Effector memory CD8-positive, alpha-beta T cell (primary cell): ENCODE data around the gene MFAP3L.

Experiments used
- ATAC-seq: fragments of 150-1000 bp; cut with Tn5 transposase; replicated peaks from 2 replicates; pipeline ENCODE4 v1.10.0; 2021; ENCODE audit warnings: mild to moderate bottlenecking, moderate library complexity
- DNase-seq, 3 experiments: peaks; one replicate each; pipeline ENCODE4 v3.0.0; 2021
- H3K27ac Mint-ChIP-seq, 2 donors: one replicate each; pipeline ENCODE4 v1.8.0; 2022; ENCODE audit warnings: mild to moderate bottlenecking in 2 of 2, mixed read lengths in 2 of 2, moderate library complexity in 2 of 2
- H3K27me3 Mint-ChIP-seq, 2 donors: one replicate each; pipeline ENCODE4 v1.8.0; 2022; ENCODE audit warnings: mixed read lengths in 2 of 2
- H3K36me3 Mint-ChIP-seq: one replicate; pipeline ENCODE4 v1.8.0; 2022; ENCODE audit warnings: mild to moderate bottlenecking, moderate library complexity, mixed read lengths; ENCODE audit not compliant: insufficient read depth
- H3K4me1 Mint-ChIP-seq, 2 donors: one replicate each; pipeline ENCODE4 v1.8.0; 2022; ENCODE audit warnings: low read depth in 2 of 2, mixed read lengths in 2 of 2
- H3K4me3 Mint-ChIP-seq, 2 donors: one replicate each; pipeline ENCODE4 v1.8.0; 2022; ENCODE audit warnings: mild to moderate bottlenecking in 2 of 2, mixed read lengths in 2 of 2, moderate library complexity in 2 of 2
- H3K9me3 Mint-ChIP-seq, 2 donors: one replicate each; pipeline ENCODE4 v1.8.0; 2022; ENCODE audit warnings: mixed read lengths in 2 of 2

Gene MFAP3L

DNA sequence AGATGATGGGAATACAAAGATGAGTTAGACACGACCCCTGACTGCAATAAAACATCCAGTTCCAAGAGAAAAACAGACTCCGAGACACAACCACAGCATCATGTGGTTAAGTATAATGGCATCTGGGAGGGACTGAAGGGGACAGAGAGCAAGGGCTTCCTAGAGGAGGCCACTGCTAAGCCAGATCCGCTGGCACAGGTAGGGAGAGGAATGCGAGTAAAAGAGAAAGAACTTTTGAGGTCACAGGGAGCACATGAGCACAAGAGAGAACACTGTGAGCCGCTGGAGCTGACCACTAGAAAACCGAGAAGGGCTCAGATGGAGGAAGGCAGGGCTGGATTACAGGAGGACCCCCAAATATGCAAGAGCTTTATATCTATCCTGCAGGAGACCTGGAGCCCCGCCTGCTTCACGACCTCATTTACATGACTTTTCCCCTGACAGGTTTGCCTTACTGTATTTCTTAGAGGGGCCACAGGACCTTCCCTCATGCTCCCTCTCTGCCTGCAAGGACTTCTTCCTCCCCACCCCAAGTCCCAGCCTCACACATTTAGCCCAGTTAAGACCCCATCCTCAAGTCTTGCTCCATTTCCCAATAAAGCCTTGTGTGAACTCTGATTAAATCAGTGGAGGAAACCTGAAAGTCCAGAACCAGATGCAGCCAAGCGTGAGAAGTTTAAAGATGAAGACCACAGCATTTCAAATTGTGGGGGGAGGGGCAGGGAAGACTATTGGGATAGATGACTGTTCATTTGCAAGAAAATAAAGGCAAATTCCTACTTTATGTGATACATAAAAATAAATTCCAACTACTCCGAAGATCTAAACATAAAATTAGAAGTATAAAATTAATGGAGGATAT is 29.6 kb downstream of the MFAP3L start:
- Mint-ChIP-seq H3K4me3 (no peak overlapping the region), H3K27me3 (peaks cover 16 to 18% of the 10 kb centered on the region in 2 donors), H3K27ac (no peak overlapping the region), H3K4me1 (no peaks in the 10 kb centered on the region), H3K9me3 (peaks cover 0 to 5% of the 10 kb centered on the region in 2 donors), H3K36me3 (peaks cover 2% of the 10 kb centered on the region)
- ATAC-seq (no peak), DNase-seq (no peak)

DNA sequence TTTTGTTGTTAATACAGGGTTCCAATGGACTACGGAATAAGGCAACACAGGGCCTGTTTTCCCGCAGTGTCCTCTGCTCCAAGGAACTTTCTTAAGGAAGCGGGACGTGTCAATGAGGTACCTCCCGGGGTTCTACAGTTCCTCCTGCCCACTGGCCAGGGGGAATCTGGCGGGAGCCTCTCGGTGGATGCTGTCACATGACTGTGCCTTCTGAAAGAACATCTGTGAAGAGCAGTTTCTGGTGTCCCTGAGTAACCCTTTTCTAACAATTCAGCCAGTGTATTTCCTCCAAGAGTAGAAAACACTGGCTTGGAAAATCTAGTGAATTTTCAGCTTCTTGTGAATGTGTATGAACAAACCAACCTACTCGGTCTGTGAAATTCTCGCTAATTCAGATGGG is 32.7 kb downstream of the MFAP3L start:
- Mint-ChIP-seq H3K9me3 (peaks cover 0 to 6% of the 10 kb centered on the region in 2 donors), H3K4me1 (no peaks in the 10 kb centered on the region), H3K27ac (no peak overlapping the region), H3K36me3 (peaks cover 2% of the 10 kb centered on the region), H3K27me3 (peaks cover 16 to 20% of the 10 kb centered on the region in 2 donors), H3K4me3 (no peak overlapping the region)
- DNase-seq (no peak), ATAC-seq (no peak)

DNA sequence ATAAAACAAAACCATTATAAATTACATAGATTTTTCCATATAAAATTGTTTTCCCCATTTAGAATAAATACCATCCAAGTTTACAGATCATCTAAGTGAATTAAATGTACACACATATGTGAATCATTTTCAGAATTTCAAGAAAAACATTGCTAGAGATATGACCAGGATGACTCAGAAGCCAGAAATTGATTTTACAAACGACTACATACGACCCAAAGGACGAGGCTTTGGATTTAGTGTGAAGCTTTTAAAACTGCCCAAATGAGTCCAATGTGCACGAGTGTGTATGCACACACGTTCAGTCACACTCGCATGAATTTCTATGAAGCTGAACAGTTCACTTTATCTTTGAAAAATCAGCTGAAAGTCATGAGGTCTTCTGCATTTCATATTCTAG is 37.9 kb downstream of the MFAP3L start:
- DNase-seq (no peak), ATAC-seq (no peak)
- H3K27me3 Mint-ChIP-seq = peaks cover 7 to 8% of the 10 kb centered on the region in 2 donors
- H3K4me1 Mint-ChIP-seq = peaks cover 0 to 3% of the 10 kb centered on the region in 2 donors
- H3K27ac Mint-ChIP-seq = no peak overlapping the region
- peaks cover 2% of the 10 kb centered on the region for H3K36me3 Mint-ChIP-seq
- H3K4me3 Mint-ChIP-seq = no peak overlapping the region
- peaks cover 0 to 6% of the 10 kb centered on the region in 2 donors for H3K9me3 Mint-ChIP-seq

DNA sequence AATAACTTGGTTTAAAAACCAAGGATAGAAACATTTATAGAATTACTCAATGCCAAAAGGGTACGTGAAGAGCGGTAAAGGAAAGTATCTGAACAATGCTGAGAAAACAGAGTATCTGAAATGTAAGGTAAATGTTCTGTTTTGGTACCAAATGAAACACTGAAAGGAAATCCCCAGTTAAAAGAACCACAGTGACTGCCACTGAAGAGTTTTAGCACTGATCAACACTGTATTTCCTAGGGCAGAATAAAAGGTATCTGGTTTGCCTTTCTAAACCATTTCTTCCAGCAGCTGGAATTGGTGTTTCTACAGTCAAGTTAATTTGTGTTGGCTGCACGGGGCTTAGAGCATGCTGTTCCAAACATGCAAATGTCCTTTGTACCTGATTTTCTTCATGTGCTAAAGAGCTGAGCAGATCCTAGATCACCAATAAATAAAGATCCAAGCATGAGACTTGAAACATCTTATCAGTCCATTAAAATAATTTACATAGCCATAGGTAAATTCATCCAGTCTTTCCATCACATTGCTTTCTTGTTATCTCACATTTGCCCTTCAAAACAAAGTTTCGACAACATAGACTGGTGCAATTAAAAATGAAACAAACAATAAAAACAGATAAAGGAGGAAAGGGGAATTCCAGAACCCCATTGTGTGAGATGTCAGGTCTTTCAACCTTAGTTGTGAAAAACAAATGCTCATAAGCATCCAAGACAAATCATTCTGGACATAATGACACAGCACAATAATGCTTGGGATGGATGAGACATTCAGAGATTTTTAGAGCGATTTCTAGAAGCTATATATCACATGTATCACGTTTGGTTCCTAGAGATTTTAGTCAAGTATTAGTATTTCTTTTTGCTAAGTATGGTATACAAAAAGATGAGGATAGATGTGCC is 38.6 kb downstream of the MFAP3L start:
- peaks cover 0 to 3% of the 10 kb centered on the region in 2 donors for H3K4me1 Mint-ChIP-seq
- DNase-seq (no peak), ATAC-seq (no peak)
- H3K27ac Mint-ChIP-seq = no peak overlapping the region
- peaks cover 0 to 6% of the 10 kb centered on the region in 2 donors for H3K9me3 Mint-ChIP-seq
- no peak overlapping the region for H3K4me3 Mint-ChIP-seq
- H3K27me3 Mint-ChIP-seq = peaks cover 7 to 8% of the 10 kb centered on the region in 2 donors
- peaks cover 2% of the 10 kb centered on the region for H3K36me3 Mint-ChIP-seq

DNA sequence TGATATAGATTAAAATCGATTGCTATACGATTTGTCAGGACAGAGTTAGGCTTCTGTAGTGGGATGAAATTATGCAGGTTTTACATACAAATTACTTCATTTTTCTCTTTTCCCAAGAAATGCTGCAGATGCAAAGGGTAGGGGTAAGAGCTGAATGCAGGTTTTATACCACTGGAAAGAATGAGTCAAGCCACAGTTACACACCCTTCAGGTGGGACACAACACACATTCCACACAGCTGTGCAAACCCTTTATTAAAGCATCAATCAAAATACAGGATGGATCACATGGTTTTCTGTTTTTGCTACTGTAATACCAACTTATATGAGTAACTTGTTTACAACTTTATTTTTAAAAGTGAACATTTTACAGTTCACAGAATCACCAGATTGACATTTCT is 39.8 kb downstream of the MFAP3L start:
- peaks cover 0 to 3% of the 10 kb centered on the region in 2 donors for H3K4me1 Mint-ChIP-seq
- no peak overlapping the region for H3K4me3 Mint-ChIP-seq
- ATAC-seq (no peak), DNase-seq (no peak)
- no peaks in the 10 kb centered on the region for H3K9me3 Mint-ChIP-seq
- peaks cover 8 to 17% of the 10 kb centered on the region in 2 donors for H3K27me3 Mint-ChIP-seq
- no peaks in the 10 kb centered on the region for H3K36me3 Mint-ChIP-seq
- H3K27ac Mint-ChIP-seq = no peak overlapping the region

DNA sequence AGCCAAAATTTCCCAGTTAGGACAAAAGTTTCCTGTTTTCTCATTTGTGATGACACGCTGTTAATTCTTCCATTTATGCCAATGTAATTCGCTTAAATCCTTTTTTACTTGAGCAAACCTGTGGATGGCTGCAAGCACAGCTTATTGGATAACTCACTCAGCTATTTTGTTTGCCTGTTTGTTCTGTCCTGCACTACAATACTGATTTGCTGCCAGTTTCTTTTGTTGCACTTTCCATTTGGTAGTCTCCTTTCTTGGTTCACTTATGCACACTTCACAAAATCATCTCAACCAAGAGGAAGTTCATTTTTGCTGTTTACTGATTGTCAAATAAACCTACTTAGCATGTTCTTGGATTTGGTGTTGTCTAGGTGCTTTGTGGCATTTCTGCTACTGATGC is 40.3 kb downstream of the MFAP3L start:
- Mint-ChIP-seq H3K4me1 (peaks cover 0 to 3% of the 10 kb centered on the region in 2 donors), H3K27ac (no peak overlapping the region), H3K4me3 (no peak overlapping the region), H3K36me3 (no peaks in the 10 kb centered on the region), H3K9me3 (no peaks in the 10 kb centered on the region), H3K27me3 (peaks cover 13 to 21% of the 10 kb centered on the region in 2 donors)
- ATAC-seq (no peak), DNase-seq (no peak)

DNA sequence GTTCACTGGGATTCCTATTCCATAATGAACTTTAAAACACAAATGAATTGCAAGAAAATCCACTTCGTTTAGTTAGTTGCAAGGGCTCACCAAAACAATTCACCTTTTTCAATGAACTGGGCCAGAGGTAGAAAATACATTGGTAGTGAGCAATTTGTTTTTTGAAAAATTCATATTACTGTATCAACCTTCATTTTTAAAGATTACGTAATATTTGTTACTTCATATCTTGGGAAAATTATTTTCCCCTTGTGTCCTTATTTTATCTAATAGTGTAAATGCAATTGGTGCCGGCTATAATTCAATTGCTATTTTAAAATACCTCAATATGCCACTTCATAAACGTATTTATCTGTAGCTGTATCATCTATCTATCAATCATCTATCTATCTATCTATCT is 41.5 kb downstream of the MFAP3L start:
- H3K27ac Mint-ChIP-seq = no peak overlapping the region
- DNase-seq (no peak), ATAC-seq (no peak)
- H3K36me3 Mint-ChIP-seq = no peaks in the 10 kb centered on the region
- H3K27me3 Mint-ChIP-seq = peaks cover 16 to 21% of the 10 kb centered on the region in 2 donors
- H3K9me3 Mint-ChIP-seq = no peaks in the 10 kb centered on the region
- peaks cover 0 to 3% of the 10 kb centered on the region in 2 donors for H3K4me1 Mint-ChIP-seq
- H3K4me3 Mint-ChIP-seq = no peak overlapping the region

DNA sequence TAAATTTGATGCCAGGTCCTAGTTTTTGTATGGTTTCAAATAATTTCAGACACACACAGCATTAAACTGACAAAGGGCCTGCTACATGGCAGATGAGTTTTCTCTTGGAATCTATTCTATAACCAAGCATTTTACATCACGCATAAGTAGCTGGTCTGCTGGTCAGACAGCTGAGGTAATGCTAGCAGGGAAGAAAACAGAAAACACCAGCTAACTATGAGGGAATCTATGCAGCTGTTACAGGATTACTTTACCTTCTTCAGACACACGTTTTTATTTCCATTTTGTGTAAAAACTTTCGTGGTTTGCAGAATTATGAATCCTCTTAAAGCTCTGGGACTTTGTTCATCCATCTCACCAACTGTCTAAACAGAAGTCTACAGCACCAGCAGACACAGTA is 42.0 kb downstream of the MFAP3L start:
- no peak overlapping the region for H3K4me3 Mint-ChIP-seq
- H3K9me3 Mint-ChIP-seq = no peaks in the 10 kb centered on the region
- ATAC-seq = no peak
- peaks cover 16 to 21% of the 10 kb centered on the region in 2 donors for H3K27me3 Mint-ChIP-seq
- H3K36me3 Mint-ChIP-seq = no peaks in the 10 kb centered on the region
- H3K4me1 Mint-ChIP-seq = peaks cover 0 to 3% of the 10 kb centered on the region in 2 donors
- H3K27ac Mint-ChIP-seq = no peak overlapping the region
- no peak for DNase-seq

DNA sequence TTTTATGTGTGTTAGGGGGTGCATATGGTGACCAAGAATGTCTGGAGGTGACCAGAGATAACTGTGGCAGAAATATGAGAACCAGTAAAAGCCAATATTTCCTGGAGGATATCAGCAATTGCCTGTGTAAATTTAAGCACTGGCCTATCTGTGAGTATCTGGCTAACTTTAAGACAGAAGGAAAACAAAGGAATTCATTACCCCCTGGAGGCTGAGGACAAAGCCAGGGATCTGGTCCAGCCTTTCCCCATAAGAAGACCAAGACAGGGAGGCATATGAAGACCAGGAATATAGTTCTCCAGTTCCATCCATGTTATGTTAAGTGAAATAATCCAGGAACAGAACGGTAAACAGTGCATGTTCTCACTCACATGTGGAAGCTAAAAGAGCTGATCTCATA is 49.2 kb downstream of the MFAP3L start:
- Mint-ChIP-seq H3K27ac (no peak overlapping the region), H3K27me3 (peaks cover 44 to 46% of the 10 kb centered on the region in 2 donors)
- no peak for ATAC-seq

DNA sequence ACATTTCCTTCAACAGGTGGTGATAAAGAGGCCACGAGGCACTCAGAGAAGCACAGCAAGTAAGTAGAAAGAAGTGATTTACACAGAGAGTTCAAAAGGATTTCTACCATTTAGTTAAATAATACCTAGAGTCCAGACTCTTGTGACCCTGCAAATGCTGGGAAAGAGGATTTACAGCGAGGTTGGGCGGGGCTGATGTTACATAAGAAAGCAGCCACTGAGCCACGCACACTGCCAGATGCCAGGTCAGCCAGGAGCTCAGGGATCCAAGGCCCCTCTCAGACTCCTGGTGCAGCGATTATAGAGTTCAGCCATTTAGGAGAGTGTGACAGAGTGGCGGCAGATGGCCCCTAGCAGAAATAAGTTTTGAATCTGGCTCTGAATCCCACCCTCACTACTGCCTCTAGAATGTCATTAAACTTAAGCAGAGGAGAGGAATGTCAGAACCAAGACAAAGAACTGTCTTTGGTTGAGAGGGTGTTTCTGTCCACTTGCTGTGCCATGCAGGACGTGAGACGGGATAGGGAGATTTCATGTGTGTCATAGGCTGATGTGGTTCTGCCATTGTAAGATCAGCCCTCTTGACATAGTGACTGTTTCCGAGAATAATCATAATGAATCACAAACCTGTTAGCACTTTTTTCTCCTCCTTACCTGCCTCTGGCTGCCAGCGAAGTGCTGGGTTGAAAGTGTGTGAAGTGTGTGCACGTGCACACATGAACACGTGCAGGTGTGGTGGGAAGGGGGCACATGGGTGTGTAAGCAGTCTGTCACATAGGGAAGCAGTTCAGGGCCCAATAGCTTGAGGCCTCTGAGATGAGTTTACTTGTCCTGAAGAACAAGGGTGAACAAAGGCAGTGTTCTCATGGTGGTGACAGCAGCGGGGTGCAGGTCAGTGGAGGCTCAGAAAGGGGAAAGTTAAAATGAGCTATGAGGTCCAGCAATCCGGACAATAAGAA is 50.1 kb downstream of the MFAP3L start:
- Mint-ChIP-seq H3K27ac (no peak overlapping the region), H3K4me1 (no peaks in the 10 kb centered on the region), H3K27me3 (peaks cover 36 to 37% of the 10 kb centered on the region in 2 donors), H3K9me3 (no peaks in the 10 kb centered on the region), H3K4me3 (no peak overlapping the region), H3K36me3 (no peaks in the 10 kb centered on the region)
- DNase-seq (no peak), ATAC-seq (no peak)

More for the DNA sequence above, 49.2 kb downstream of the MFAP3L start:
- DNase-seq = no peak
- Mint-ChIP-seq H3K9me3 (no peaks in the 10 kb centered on the region), H3K4me3 (no peak overlapping the region), H3K36me3 (no peaks in the 10 kb centered on the region), H3K4me1 (no peaks in the 10 kb centered on the region)

DNA sequence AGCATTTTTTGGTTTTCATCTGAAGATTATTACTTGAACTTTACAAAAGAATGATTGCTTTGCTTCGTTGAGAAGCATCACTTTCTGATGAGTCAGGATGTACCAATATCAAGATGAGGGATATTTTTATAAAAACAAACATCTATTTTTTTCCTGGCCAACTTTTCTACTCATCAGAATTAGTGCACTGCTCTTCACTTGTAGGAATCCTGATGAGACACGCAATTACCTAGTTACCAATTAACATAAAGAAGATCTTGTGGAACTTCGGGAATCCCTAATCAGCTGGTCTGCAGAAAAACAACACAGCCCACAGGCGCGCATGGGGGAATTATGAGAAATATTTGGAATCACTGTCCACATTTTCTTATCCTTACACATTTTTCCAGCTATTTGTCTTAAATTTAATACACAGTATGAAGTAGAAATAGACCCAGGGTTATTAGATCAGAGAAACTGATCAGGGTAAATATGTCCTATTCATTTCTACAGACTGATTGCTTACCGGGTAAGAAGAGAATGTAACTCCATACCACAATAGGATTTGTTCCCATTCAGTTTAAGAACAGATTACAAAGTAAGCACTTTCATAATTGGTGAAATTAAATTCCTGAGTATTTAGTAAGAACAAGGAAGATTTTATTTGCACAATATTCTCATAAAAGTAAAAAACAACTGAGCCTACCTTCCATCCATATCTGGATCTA is 50.9 kb downstream of the MFAP3L start:
- H3K9me3 Mint-ChIP-seq = no peaks in the 10 kb centered on the region

DNA sequence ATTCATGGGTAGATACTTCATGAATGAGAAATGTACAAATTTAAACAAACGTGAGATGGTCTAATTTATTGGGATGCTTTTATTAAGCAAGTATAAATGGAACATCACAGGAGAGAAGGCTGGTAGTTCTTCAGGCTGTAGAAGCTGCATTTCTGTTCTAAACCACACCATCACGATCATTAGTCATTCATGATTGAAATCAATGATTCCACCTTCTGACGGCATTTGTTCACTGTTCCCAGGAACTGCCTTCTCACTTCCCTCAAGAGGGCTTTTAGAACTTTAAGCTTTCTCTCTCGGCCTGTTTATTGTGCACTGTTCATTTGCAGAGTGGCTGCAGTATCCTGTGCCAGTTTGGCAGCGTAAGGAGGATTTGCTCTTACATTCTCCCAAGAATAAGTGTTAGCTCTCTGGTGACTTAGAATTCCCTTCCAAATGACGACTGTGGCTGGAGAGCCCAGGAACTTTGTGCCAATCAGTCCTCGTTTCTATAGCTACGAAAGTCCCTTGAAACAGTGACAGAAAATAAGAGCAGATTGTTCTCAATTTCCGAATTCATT is 54.7 kb downstream of the MFAP3L start:
- H3K27ac Mint-ChIP-seq = no peak overlapping the region
- ATAC-seq (no peak), DNase-seq (no peak)
- H3K36me3 Mint-ChIP-seq = no peaks in the 10 kb centered on the region
- H3K4me1 Mint-ChIP-seq = no peaks in the 10 kb centered on the region
- no peak overlapping the region for H3K4me3 Mint-ChIP-seq
- peaks cover 24 to 34% of the 10 kb centered on the region in 2 donors for H3K27me3 Mint-ChIP-seq
- H3K9me3 Mint-ChIP-seq = no peaks in the 10 kb centered on the region

More for the DNA sequence above, 50.9 kb downstream of the MFAP3L start:
- no peaks in the 10 kb centered on the region for H3K4me1 Mint-ChIP-seq
- ATAC-seq = no peak
- H3K27me3 Mint-ChIP-seq = peaks cover 31 to 36% of the 10 kb centered on the region in 2 donors
- no peak for DNase-seq
- H3K27ac Mint-ChIP-seq = no peak overlapping the region
- no peak overlapping the region for H3K4me3 Mint-ChIP-seq
- H3K36me3 Mint-ChIP-seq = no peaks in the 10 kb centered on the region
